ENCODE results near the gene SLC7A4. TPM values are rescaled to one million over a fixed set of nuclear protein-coding genes. Genes with fewer than 3 reads are reported as not detected.

The SLC7A4 gene
- polyA plus RNA-seq, 1 of the 3 experiments (the other 2 are of a cell fraction), result 0.02 TPM

GRCh38 chr22:21077884-21078508, 45.6 kb upstream of the SLC7A4 start:
- no peaks in the 10 kb centered on the region for H3K27me3 ChIP-seq (ENCODE audit: insufficient read depth)
- 71% methylated on average over 15 of the region's 16 CpGs for WGBS (ENCODE audit: low lambda C conversion rate)

GRCh38 chr22:21076912-21077625, 44.7 kb upstream of the SLC7A4 start:
- Histone ChIP-seq H4K20me1 (ENCODE audit: insufficient read depth) (no peaks in the 10 kb centered on the region), H3K4me2 (no peak overlapping the region), H3K79me2 (ENCODE audit: insufficient read depth) (no peaks in the 10 kb centered on the region), H3K4me1 (ENCODE audit: control insufficient read depth in 1 of 2, insufficient read depth in 2 of 2, low read depth in 1 of 2, low read length in 1 of 2) (peaks cover 0 to 5% of the 10 kb centered on the region in 2 experiments; a peak in 1 of 4 replicates), H2AFZ (ENCODE audit: low read depth) (no peak overlapping the region), H3K4me3 (ENCODE audit: low read depth in 2 of 2, low read length in 1 of 2) (no peak overlapping the region), H3K9ac (no peak overlapping the region), H3K9me2 (no peaks in the 10 kb centered on the region), H3K9me3 (no peaks in the 10 kb centered on the region), H3K27ac (ENCODE audit: low read depth in 2 of 2, low read length in 1 of 2) (no peak overlapping the region), H3F3A (replicated peaks; ENCODE audit: insufficient read depth) (peaks cover 4% of the 10 kb centered on the region), H3K27me3 (ENCODE audit: insufficient read depth) (no peaks in the 10 kb centered on the region), H3K36me3 (replicated peaks in 1 of 2; ENCODE audit: control insufficient read depth in 1 of 2, insufficient read depth in 2 of 2, low read length in 1 of 2) (no peaks in the 10 kb centered on the region)
- no peak for DNase-seq
- ChIA-PET CTCF (no interaction called here), POLR2A (no interaction called here)
- 82% methylated on average over 19 of the region's 21 CpGs for WGBS (ENCODE audit: low lambda C conversion rate)
- TF ChIP-seq RCOR1 (IDR thresholded peaks at IDR 0.05; ENCODE audit: low read length) (no peak), EZH2phosphoT487 (IDR thresholded peaks at IDR 0.05; ENCODE audit: borderline replicate concordance, low read depth) (no peak), FOSL2 (IDR thresholded peaks at IDR 0.05; ENCODE audit: borderline replicate concordance, low read depth) (no peak), GATA2 (CRISPR knock-in tag; IDR thresholded peaks at IDR 0.05) (no peak), PBX3 (IDR thresholded peaks at IDR 0.05) (no peak), CTCF (IDR thresholded peaks at IDR 0.05) (no peak), FOXM1 (IDR thresholded peaks at IDR 0.05; ENCODE audit: low read depth) (no peak), JUND (IDR thresholded peaks at IDR 0.05) (no peak), TCF12 (IDR thresholded peaks at IDR 0.05) (no peak), RAD21 (IDR thresholded peaks at IDR 0.05; ENCODE audit: low read length) (no peak), ELF1 (IDR thresholded peaks at IDR 0.05) (no peak), NFIC (IDR thresholded peaks at IDR 0.05; ENCODE audit: borderline replicate concordance) (no peak)

More at GRCh38 chr22:21077884-21078508, 45.6 kb upstream of the SLC7A4 start:
- CTCF ChIA-PET, result no interaction called here
- H3K27ac ChIP-seq (ENCODE audit: low read depth in 2 of 2, low read length in 1 of 2), result no peak overlapping the region
- no peak overlapping the region for H3K4me2 ChIP-seq
- H3K9me2 ChIP-seq, result no peaks in the 10 kb centered on the region
- no peaks in the 10 kb centered on the region for H4K20me1 ChIP-seq (ENCODE audit: insufficient read depth)
- H3K9me3 ChIP-seq, result no peaks in the 10 kb centered on the region
- no peaks in the 10 kb centered on the region for H3K36me3 ChIP-seq (replicated peaks in 1 of 2; ENCODE audit: control insufficient read depth in 1 of 2, insufficient read depth in 2 of 2, low read length in 1 of 2)
- H3K9ac ChIP-seq, result no peak overlapping the region
- peaks cover 4% of the 10 kb centered on the region for H3F3A ChIP-seq (replicated peaks; ENCODE audit: insufficient read depth)
- H3K79me2 ChIP-seq (ENCODE audit: insufficient read depth), result no peaks in the 10 kb centered on the region
- peaks cover 0 to 5% of the 10 kb centered on the region in 2 experiments; a peak in 1 of 4 replicates for H3K4me1 ChIP-seq (ENCODE audit: control insufficient read depth in 1 of 2, insufficient read depth in 2 of 2, low read depth in 1 of 2, low read length in 1 of 2)
- POLR2A ChIA-PET, result no interaction called here
- DNase-seq, result no peak
- TF ChIP-seq CHD2 (IDR thresholded peaks at IDR 0.05; ENCODE audit: low read length, partially characterized antibody), result no peak
- no peak for TF ChIP-seq GABPA (IDR thresholded peaks at IDR 0.05; ENCODE audit: low read depth)
- no peak for TF ChIP-seq RCOR1 (IDR thresholded peaks at IDR 0.05; ENCODE audit: low read length)
- TF ChIP-seq SIN3A (IDR thresholded peaks at IDR 0.05; ENCODE audit: borderline replicate concordance, low read depth, low read length), result no peak
- TF ChIP-seq FOSL2 (IDR thresholded peaks at IDR 0.05; ENCODE audit: borderline replicate concordance, low read depth), result no peak
- no peak for TF ChIP-seq CTCF (IDR thresholded peaks at IDR 0.05)
- TF ChIP-seq SMC3 (IDR thresholded peaks at IDR 0.05; ENCODE audit: low read depth, low read length), result no peak
- TF ChIP-seq FOXM1 (IDR thresholded peaks at IDR 0.05; ENCODE audit: low read depth), result no peak
- TF ChIP-seq RXRA (IDR thresholded peaks at IDR 0.05; ENCODE audit: borderline replicate concordance, low read depth), result no peak
- TF ChIP-seq TAF1 (IDR thresholded peaks at IDR 0.05; ENCODE audit: borderline replicate concordance, low read depth, low read length), result no peak
- H2AFZ ChIP-seq (ENCODE audit: low read depth), result no peak overlapping the region
- no peak overlapping the region for H3K4me3 ChIP-seq (ENCODE audit: low read depth in 2 of 2, low read length in 1 of 2)

All from SK-N-SH (cell line).